MM.1S (cell line): Measurements from ENCODE around the gene GALNT5.
A peak's percentile ranks its signal among the peaks of the same experiment; 100 is the strongest.

Experiments
- DNase-seq: peaks from one replicate; pipeline ENCODE4 v3.0.0-alpha.2; 2015
- H2AFZ ChIP-seq: fragments of 300-600 bp; sonication (generic); 2 replicates; pipeline ENCODE4 v1.6.0; 2016; ENCODE audit warnings: antibody characterized with exemption, low read length
- H3F3A ChIP-seq: fragments of 300-600 bp; sonication (generic); 2 replicates; pipeline ENCODE4 v1.6.1; 2016; ENCODE audit warnings: mild to moderate bottlenecking, antibody characterized with exemption, low read length, moderate library complexity, mixed read lengths; ENCODE audit not compliant: insufficient read depth
- H3K27ac ChIP-seq: fragments of 300-600 bp; sonication (generic); 2 replicates; pipeline ENCODE4 v1.5.1; 2016; ENCODE audit warnings: mild to moderate bottlenecking, low read length
- H3K27me3 ChIP-seq: fragments of 300-600 bp; sonication (generic); replicated peaks from 2 replicates; pipeline ENCODE4 v1.6.0; 2016; ENCODE audit warnings: low read length; ENCODE audit not compliant: insufficient read depth
- H3K36me3 ChIP-seq: fragments of 300-600 bp; sonication (generic); replicated peaks from 2 replicates; pipeline ENCODE4 v1.6.1; 2016; ENCODE audit warnings: mild to moderate bottlenecking, low read length, mixed read lengths; ENCODE audit not compliant: insufficient read depth
- H3K4me1 ChIP-seq: fragments of 300-600 bp; sonication (generic); 2 replicates; pipeline ENCODE4 v1.6.1; 2016; ENCODE audit warnings: low read length, mixed read lengths
- H3K4me2 ChIP-seq: fragments of 300-600 bp; sonication (generic); 2 replicates; pipeline ENCODE4 v1.6.0; 2016; ENCODE audit warnings: low read depth, low read length
- H3K4me3 ChIP-seq: fragments of 300-600 bp; sonication (generic); 2 replicates; pipeline ENCODE4 v1.5.1; 2016; ENCODE audit warnings: low read length, mixed read lengths
- H3K79me2 ChIP-seq: fragments of 300-600 bp; sonication (generic); 2 replicates; pipeline ENCODE4 v1.6.1; 2016; ENCODE audit warnings: mixed run types, low read length, mixed read lengths
- H3K9ac ChIP-seq: fragments of 300-600 bp; sonication (generic); 2 replicates; pipeline ENCODE4 v1.6.1; 2016; ENCODE audit warnings: low read length, mixed read lengths
- H3K9me2 ChIP-seq: fragments of 300-600 bp; sonication (generic); replicated peaks from 2 replicates; pipeline ENCODE4 v1.6.1; 2016; ENCODE audit warnings: mild to moderate bottlenecking, low read length, mixed read lengths; ENCODE audit not compliant: insufficient read depth
- H3K9me3 ChIP-seq: fragments of 300-600 bp; sonication (generic); replicated peaks from 2 replicates; pipeline ENCODE4 v1.6.1; 2016; ENCODE audit warnings: mild to moderate bottlenecking, low read length, mixed read lengths; ENCODE audit not compliant: insufficient read depth
- H4K20me1 ChIP-seq: fragments of 300-600 bp; sonication (generic); 2 replicates; pipeline ENCODE4 v1.6.1; 2016; ENCODE audit warnings: mild to moderate bottlenecking, low read length, moderate library complexity, mixed read lengths; ENCODE audit not compliant: insufficient read depth
- EZH2 ChIP-seq: fragments of 300-600 bp; sonication (generic); optimal IDR thresholded peaks from 2 replicates; pipeline ENCODE3; 2017; ENCODE audit warnings: low read depth, mild to moderate bottlenecking, antibody characterized with exemption, low read length, mixed read lengths
- EZH2phosphoT487 ChIP-seq: fragments of 300-600 bp; sonication (generic); IDR thresholded peaks from 2 replicates; pipeline ENCODE4 v1.6.1; 2018; ENCODE audit warnings: antibody characterized with exemption, low read length
- TF ChIP-seq, protein P1 (sequence below): fragments of 300-600 bp; sonication (generic); IDR thresholded peaks from 2 replicates; pipeline ENCODE4 v1.5.1; 2016; ENCODE audit warnings: antibody characterized with exemption, low read length, mixed read lengths

GALNT5 gene

DNA sequence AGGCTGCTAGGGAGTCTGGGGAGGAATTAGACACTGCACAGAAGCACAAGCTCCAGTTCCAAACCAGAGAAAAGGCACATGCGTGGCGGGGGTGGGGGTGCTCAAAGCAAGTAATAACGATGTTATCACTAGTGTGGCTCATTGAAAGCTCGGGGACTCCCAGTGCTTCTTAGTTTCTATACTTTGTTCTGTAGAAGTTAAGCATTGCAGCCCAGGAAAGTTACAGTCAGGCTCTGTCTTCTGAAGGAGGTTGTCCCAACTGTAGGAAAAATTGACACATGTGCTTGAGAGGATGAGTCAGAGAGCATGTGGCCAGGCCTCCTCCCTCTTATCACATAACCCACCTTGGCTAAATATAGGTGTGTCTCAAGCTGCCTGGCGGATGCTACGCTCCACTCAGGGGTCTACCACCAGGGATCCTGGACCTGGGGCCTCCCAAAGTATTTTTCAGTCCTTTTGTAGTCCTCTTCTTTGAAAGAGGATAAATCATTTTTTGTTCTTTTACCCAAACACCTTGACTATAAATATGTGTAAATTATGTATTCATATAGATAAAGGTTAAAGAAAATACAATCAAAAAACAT lies 3.8 kb downstream of the GALNT5 start:
- Histone ChIP-seq H4K20me1 (no peaks in the 10 kb centered on the region), H3K4me3 (0 out of 2 replicates have a peak overlapping the region, but pooled peaks have one; percentile 6), H3K9me3 (no peaks in the 10 kb centered on the region), H2AFZ (peak overlapping the region; percentile 86), H3K79me2 (no peaks in the 10 kb centered on the region), H3K27me3 (no peaks in the 10 kb centered on the region), H3K9ac (peak overlapping the region; percentile 43; the same call in 1 of the 2 replicates), H3K4me1 (peaks cover 25% of the 10 kb centered on the region), H3K36me3 (no peaks in the 10 kb centered on the region), H3F3A (peaks cover 13% of the 10 kb centered on the region), H3K27ac (peak overlapping the region; percentile 52; the same call in 1 of the 2 replicates), H3K4me2 (peak overlapping the region; percentile 65), H3K9me2 (no peaks in the 10 kb centered on the region)
- peak; percentile 61 for DNase-seq
- TF ChIP-seq EZH2 (no peak), EZH2phosphoT487 (no peak)
- TF ChIP-seq, protein P1, sequence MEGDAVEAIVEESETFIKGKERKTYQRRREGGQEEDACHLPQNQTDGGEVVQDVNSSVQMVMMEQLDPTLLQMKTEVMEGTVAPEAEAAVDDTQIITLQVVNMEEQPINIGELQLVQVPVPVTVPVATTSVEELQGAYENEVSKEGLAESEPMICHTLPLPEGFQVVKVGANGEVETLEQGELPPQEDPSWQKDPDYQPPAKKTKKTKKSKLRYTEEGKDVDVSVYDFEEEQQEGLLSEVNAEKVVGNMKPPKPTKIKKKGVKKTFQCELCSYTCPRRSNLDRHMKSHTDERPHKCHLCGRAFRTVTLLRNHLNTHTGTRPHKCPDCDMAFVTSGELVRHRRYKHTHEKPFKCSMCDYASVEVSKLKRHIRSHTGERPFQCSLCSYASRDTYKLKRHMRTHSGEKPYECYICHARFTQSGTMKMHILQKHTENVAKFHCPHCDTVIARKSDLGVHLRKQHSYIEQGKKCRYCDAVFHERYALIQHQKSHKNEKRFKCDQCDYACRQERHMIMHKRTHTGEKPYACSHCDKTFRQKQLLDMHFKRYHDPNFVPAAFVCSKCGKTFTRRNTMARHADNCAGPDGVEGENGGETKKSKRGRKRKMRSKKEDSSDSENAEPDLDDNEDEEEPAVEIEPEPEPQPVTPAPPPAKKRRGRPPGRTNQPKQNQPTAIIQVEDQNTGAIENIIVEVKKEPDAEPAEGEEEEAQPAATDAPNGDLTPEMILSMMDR = no peak

DNA sequence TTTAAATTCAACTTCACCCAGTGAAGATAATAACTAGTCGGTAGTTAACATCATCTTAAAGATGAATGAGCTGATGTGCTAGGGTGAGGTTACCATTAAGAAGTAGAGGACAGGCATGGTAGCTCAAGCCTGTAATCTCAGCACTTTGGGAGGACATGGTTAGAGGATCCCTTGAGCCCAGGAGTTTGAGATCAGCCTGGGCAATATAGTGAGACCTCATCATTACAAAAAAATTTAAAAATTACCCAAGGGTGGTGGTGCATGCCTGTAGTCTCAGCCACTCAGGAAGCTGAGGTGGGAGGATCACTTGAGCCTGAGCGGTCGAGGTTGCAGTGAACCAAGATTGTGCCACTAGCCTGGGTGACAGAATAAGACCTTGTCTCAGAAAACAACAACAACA lies 4.7 kb downstream of the GALNT5 start:
- no peak overlapping the region for H3K4me2 ChIP-seq
- DNase-seq = no peak
- H3K79me2 ChIP-seq = no peaks in the 10 kb centered on the region
- peaks cover 8% of the 10 kb centered on the region; the same call in 1 of the 2 replicates for H3F3A ChIP-seq
- H3K4me1 ChIP-seq = peaks cover 20% of the 10 kb centered on the region
- H3K4me3 ChIP-seq = no peak overlapping the region
- no peaks in the 10 kb centered on the region for H3K27me3 ChIP-seq
- no peak overlapping the region for H3K27ac ChIP-seq
- no peak overlapping the region for H2AFZ ChIP-seq
- TF ChIP-seq EZH2 (no peak), EZH2phosphoT487 (no peak)
- TF ChIP-seq, protein P1 = no peak
- no peaks in the 10 kb centered on the region for H3K9me2 ChIP-seq
- no peaks in the 10 kb centered on the region for H3K9me3 ChIP-seq
- H3K9ac ChIP-seq = no peak overlapping the region
- no peaks in the 10 kb centered on the region for H3K36me3 ChIP-seq
- H4K20me1 ChIP-seq = no peaks in the 10 kb centered on the region

DNA sequence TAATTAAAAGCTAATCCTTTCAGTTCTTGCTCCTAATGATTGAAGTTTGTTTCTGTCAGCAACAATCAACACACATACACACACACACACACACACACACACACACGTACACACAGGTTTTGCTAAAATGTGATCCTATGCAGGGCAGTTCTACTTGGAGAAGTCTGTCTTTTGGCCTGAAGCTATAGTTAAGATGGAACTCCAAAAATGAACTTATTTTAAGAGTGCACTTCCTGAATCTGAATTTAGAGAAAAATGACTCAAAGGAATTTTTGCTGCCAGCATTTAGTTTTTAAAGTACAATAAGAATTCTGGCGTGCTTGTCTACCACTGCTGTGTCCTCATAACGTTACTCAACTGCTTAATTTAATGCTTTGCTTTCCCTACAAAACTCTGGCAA lies 6.6 kb downstream of the GALNT5 start:
- Histone ChIP-seq H3K9me3 (no peaks in the 10 kb centered on the region), H3K9me2 (no peaks in the 10 kb centered on the region), H2AFZ (no peak overlapping the region), H3F3A (peaks cover 8% of the 10 kb centered on the region; the same call in 1 of the 2 replicates), H3K4me3 (no peak overlapping the region), H3K9ac (no peak overlapping the region), H3K4me2 (no peak overlapping the region), H3K36me3 (no peaks in the 10 kb centered on the region), H3K79me2 (no peaks in the 10 kb centered on the region), H3K27me3 (no peaks in the 10 kb centered on the region), H3K27ac (no peak overlapping the region), H4K20me1 (no peaks in the 10 kb centered on the region), H3K4me1 (peaks cover 13% of the 10 kb centered on the region)
- no peak for DNase-seq
- TF ChIP-seq, protein P1 = no peak
- no peak for TF ChIP-seq EZH2phosphoT487
- no peak for TF ChIP-seq EZH2
